NK-92 (cell line): ENCODE results near the gene FAAH.

Experiments used
- DNase-seq: peaks from one replicate; lab custom pipeline; 2025; ENCODE audit not compliant: unreplicated experiment; lab: John Stamatoyannopoulos, UW

The FAAH gene

GRCh38 chr1:46421739-46422138, 27.6 kb downstream of the FAAH start:
- no peak for DNase-seq

GRCh38 chr1:46422261-46422871, 28.2 kb downstream of the FAAH start:
- no peak for DNase-seq

GRCh38 chr1:46423574-46424240, 29.6 kb downstream of the FAAH start:
- DNase-seq: no peak

- DNase-seq: no peak
Measured at GRCh38 chr1:46424730-46425129, 30.6 kb downstream of the FAAH start.

GRCh38 chr1:46425726-46426125, 31.6 kb downstream of the FAAH start:
- no peak for DNase-seq

GRCh38 chr1:46427541-46427940, 33.4 kb downstream of the FAAH start:
- no peak for DNase-seq

GRCh38 chr1:46429436-46429835, 35.3 kb downstream of the FAAH start:
- DNase-seq: no peak

- no peak for DNase-seq
Measured at GRCh38 chr1:46431695-46432094, 37.6 kb downstream of the FAAH start.

- DNase-seq: no peak
Measured at GRCh38 chr1:46432781-46433327, 38.7 kb downstream of the FAAH start.

- DNase-seq: no peak
Measured at GRCh38 chr1:46434358-46434757, 40.2 kb downstream of the FAAH start.

- DNase-seq: no peak
Measured at GRCh38 chr1:46436844-46437243, 42.7 kb downstream of the FAAH start.

GRCh38 chr1:46437723-46438122, 43.6 kb downstream of the FAAH start:
- no peak for DNase-seq

GRCh38 chr1:46438346-46438745, 44.2 kb downstream of the FAAH start:
- DNase-seq: no peak

GRCh38 chr1:46440478-46440877, 46.4 kb downstream of the FAAH start:
- DNase-seq: no peak

GRCh38 chr1:46442317-46443161, 48.4 kb downstream of the FAAH start:
- no peak for DNase-seq

- DNase-seq: no peak
Measured at GRCh38 chr1:46444466-46444865, 50.3 kb downstream of the FAAH start.

GRCh38 chr1:46445773-46446256, 51.7 kb downstream of the FAAH start:
- no peak for DNase-seq

GRCh38 chr1:46446646-46447498, 52.8 kb downstream of the FAAH start:
- no peak for DNase-seq

GRCh38 chr1:46447499-46448108, 53.5 kb downstream of the FAAH start:
- DNase-seq: no peak
